GM21423 (cell line): ENCODE data around the gene HYAL3.
"Not testable (repeated sequence)": the region's sequence is repeated elsewhere in the genome, so short reads cannot be mapped to it uniquely, and the experiment has no call there.

ENCODE experiments used
- ATAC-seq: cut with Tn5 transposase; IDR thresholded peaks from one replicate; pipeline ENCODE4 v1.9.1; 2021; ENCODE audit warnings: mild to moderate bottlenecking, moderate library complexity; ENCODE audit not compliant: unreplicated experiment

The HYAL3 gene

GRCh38 chr3:50292159-50293078, 6.8 kb downstream of the HYAL3 start, which contains the start of gene IFRD2:
Gene IFRD2, minus strand, starts transcription at chr3:50292429. Its CDS starts 155 bp downstream, at chr3:50292274.
- peak; percentile 91 for ATAC-seq

GRCh38 chr3:50290161-50290641, 9.0 kb downstream of the HYAL3 start:
- no peak for ATAC-seq

GRCh38 chr3:50289130-50289529, 10.1 kb downstream of the HYAL3 start:
- ATAC-seq, result no peak

GRCh38 chr3:50288387-50289007, 10.7 kb downstream of the HYAL3 start:
- ATAC-seq, result no peak

GRCh38 chr3:50287262-50287661, 11.9 kb downstream of the HYAL3 start:
- no peak for ATAC-seq

- no peak for ATAC-seq
Measured at GRCh38 chr3:50286322-50287227, 12.6 kb downstream of the HYAL3 start.

GRCh38 chr3:50284121-50284520, 15.1 kb downstream of the HYAL3 start:
- ATAC-seq, result not testable (repeated sequence)

- ATAC-seq, result no peak
Measured at GRCh38 chr3:50279255-50280016, 19.8 kb downstream of the HYAL3 start.

- ATAC-seq, result no peak
Measured at GRCh38 chr3:50278880-50279224, 20.4 kb downstream of the HYAL3 start, which contains the start of gene LSMEM2. Gene LSMEM2, plus strand, starts transcription at chr3:50279087. Its CDS starts 27 bp downstream, at chr3:50279114.

GRCh38 chr3:50278123-50278879, 20.9 kb downstream of the HYAL3 start:
- ATAC-seq, result no peak

GRCh38 chr3:50276762-50277101, 22.5 kb downstream of the HYAL3 start:
- ATAC-seq, result no peak

GRCh38 chr3:50275996-50276761, 23.0 kb downstream of the HYAL3 start:
- ATAC-seq, result no peak

GRCh38 chr3:50275141-50275995, 23.8 kb downstream of the HYAL3 start:
- no peak for ATAC-seq

GRCh38 chr3:50274371-50275104, 24.7 kb downstream of the HYAL3 start:
- ATAC-seq, result no peak

- no peak for ATAC-seq
Measured at GRCh38 chr3:50273689-50274065, 25.5 kb downstream of the HYAL3 start.

- ATAC-seq, result peak; percentile 65
Measured at GRCh38 chr3:50272911-50273688, 26.1 kb downstream of the HYAL3 start.
